Measurements from ENCODE around the gene ADGRG2.

GRCh38 chrX:18956303-18957032 is 165.8 kb downstream of the ADGRG2 start:
- TF ChIP-seq POLR2AphosphoS5 (IDR thresholded peaks at IDR 0.05), result no peak
- no peak for TF ChIP-seq CTCF (IDR thresholded peaks at IDR 0.05)
